ENCODE measurements around the gene PODXL.

GRCh38 chr7:131591687-131592319 is 35.4 kb upstream of the PODXL start:
- TF ChIP-seq CTCF (IDR thresholded peaks at IDR 0.05 in 2 of 3, conservative IDR thresholded peaks at IDR 0.05 in 1 of 3; ENCODE audit: borderline replicate concordance in 1 of 3, insufficient read depth in 1 of 3, low read depth in 2 of 3, low read length in 2 of 3) (no peak), POLR2A (IDR thresholded peaks at IDR 0.05; ENCODE audit: borderline replicate concordance, extremely low read depth, insufficient read depth, insufficient read length) (no peak), REST (IDR thresholded peaks at IDR 0.05; ENCODE audit: low read depth) (peak; percentile 53), MAX (IDR thresholded peaks at IDR 0.05) (no peak), YY1 (IDR thresholded peaks at IDR 0.05; ENCODE audit: extremely low read depth, insufficient replicate concordance, low read depth, low read length) (no peak), ZBTB33 (IDR thresholded peaks at IDR 0.05; ENCODE audit: extremely low read depth, insufficient replicate concordance, low read length) (no peak), RAD21 (IDR thresholded peaks at IDR 0.05; ENCODE audit: low read depth) (no peak)

All from HCT116 (cell line).